Right lobe of liver (tissue), 6 donors: ENCODE data around the gene ICE2. TPM values are rescaled to one million over a fixed set of nuclear protein-coding genes. Genes with fewer than 3 reads are reported as not detected.

Experiments
- ATAC-seq, 4 donors: fragments of 200-7000 bp; cut with Tn5 transposase; one replicate each; pipeline ENCODE4 v1.9.1; 2020; ENCODE audit warnings: mild to moderate bottlenecking in 4 of 4, moderate library complexity in 4 of 4
- DNase-seq, 3 donors: peaks; one replicate each; pipeline ENCODE4 v3.0.0-alpha.2; 2020
- H3K27ac ChIP-seq, 3 donors: fragments of 200-600 bp; one replicate each; pipeline ENCODE4 v1.8.0; 2022
- H3K27me3 ChIP-seq, 2 donors: fragments of 200-600 bp; one replicate each; pipeline ENCODE4 v1.8.0; 2022
- H3K36me3 ChIP-seq, 4 donors: fragments of 200-600 bp; sonication (generic) in 1 of 4; one replicate each; pipeline versions ENCODE4 v1.5.1 to v1.8.0; 2017 to 2022; ENCODE audit warnings: control low read depth in 1 of 4
- H3K4me1 ChIP-seq, 4 donors: fragments of 200-600 bp; sonication (generic) in 1 of 4; one replicate each; pipeline versions ENCODE4 v1.5.1 to v1.8.0; 2017 to 2022; ENCODE audit warnings: control low read depth in 1 of 4
- H3K4me3 ChIP-seq, 3 donors: fragments of 200-600 bp; one replicate each; pipeline ENCODE4 v1.8.0; 2022
- H3K9me3 ChIP-seq, 4 donors: fragments of 200-600 bp; sonication (generic) in 1 of 4; one replicate each; pipeline versions ENCODE4 v1.5.1 to v1.8.0; 2017 to 2022; ENCODE audit warnings: control low read depth in 1 of 4
- CTCF ChIP-seq, 4 donors: fragments of 200-600 bp in 3 of 4; fragments of 450-650 bp in 1 of 4; IDR thresholded peaks; one replicate each; pipeline versions ENCODE4 v1.5.1 to v1.8.0; 2016 to 2022; ENCODE audit warnings: antibody characterized with exemption in 4 of 4, mild to moderate bottlenecking in 2 of 4
- POLR2A ChIP-seq: fragments of 450-650 bp; IDR thresholded peaks from one replicate; pipeline ENCODE4 v1.6.1; 2017; ENCODE audit warnings: antibody characterized with exemption, mild to moderate bottlenecking
- WGBS: methylation state at CpG from one replicate; pipeline ENCODE4 v1.1.6; 2018; ENCODE audit warnings: low coverage, low lambda C conversion rate; ENCODE audit not compliant: insufficient coverage; ENCODE audit errors: missing lambda C conversion rate; 5-methylcytosine and 5-hydroxymethylcytosine counted together
- intact Hi-C, 2 donors: fragments of 100-400 bp; cut with DNase I; formaldehyde crosslinking; loops; one replicate each; pipeline versions ENCODE4 v1.11.2 to v1.14.1; 2022
- total RNA-seq, 6 experiments: library from RNA; depleted of rRNA in 2 of 6; stranded (reverse); fragments of >200 nt in 2 of 6; fragmentation: NEBNext Ultra II Directional in 3 of 6; extraction: Animal tissue kit (Norgen Biotek cat#: 25700) in 3 of 6; gene quantifications; one replicate each; pipeline versions ENCODE4 v1.1.0 to v1.2.4, GENCODE V29; 2016 to 2023
- donor health status: DM: no; HTN: yes; CAD: no.
- donor health status: DM: no; HTN: no; CAD: no.
- donor health status: DM: no; HTN: no; CAD: no.
- donor health status: DM: no; HTN: yes; CAD: no.
- donor health status: DM: no; HTN: yes; CAD: no.

ICE2 gene
- total RNA-seq, 6 experiments from 2014 or later: 13.1 to 31.7 (median 17.6) TPM

DNA sequence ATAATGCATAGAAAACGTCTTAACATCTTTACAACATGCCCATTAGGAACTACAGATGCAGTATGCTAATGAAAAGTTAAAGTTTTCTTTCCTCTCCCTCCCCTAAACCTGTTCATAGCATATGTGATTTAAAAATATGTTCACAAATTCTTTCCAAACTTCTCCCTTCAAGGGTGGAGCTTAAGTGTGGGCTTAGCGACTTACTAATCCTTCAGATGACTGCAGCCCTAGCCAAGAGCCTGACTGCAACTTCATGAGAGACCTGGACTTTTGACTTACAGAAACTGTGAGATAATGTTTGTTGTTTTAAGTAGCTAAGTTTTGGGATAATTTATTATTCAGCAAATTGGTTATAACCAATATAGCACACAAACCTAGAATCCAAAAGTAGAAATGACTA, 59.2 kb downstream of the ICE2 start:
- no peak for TF ChIP-seq CTCF (IDR thresholded peaks at IDR 0.05)
- TF ChIP-seq POLR2A: no peak
- no peak overlapping the region for H3K4me3 ChIP-seq
- peaks cover 0 to 3% (median 0%) of the 10 kb centered on the region in 4 donors for H3K36me3 ChIP-seq
- DNase-seq (no peak), ATAC-seq (no peak)
- no peaks in the 10 kb centered on the region for H3K9me3 ChIP-seq
- WGBS: 94% methylated on average over 2 of the region's 2 CpGs
- peaks cover 0 to 9% (median 0%) of the 10 kb centered on the region in 4 donors for H3K4me1 ChIP-seq
- intact Hi-C loops: no loop called here
- H3K27me3 ChIP-seq: no peaks in the 10 kb centered on the region
- no peak overlapping the region for H3K27ac ChIP-seq

- Histone ChIP-seq H3K9me3 (no peaks in the 10 kb centered on the region), H3K27me3 (no peaks in the 10 kb centered on the region), H3K36me3 (peaks cover 0 to 3% (median 0%) of the 10 kb centered on the region in 4 donors), H3K27ac (no peak overlapping the region), H3K4me3 (no peak overlapping the region), H3K4me1 (peaks cover 0 to 9% (median 0%) of the 10 kb centered on the region in 4 donors)
- DNase-seq (no peak), ATAC-seq (no peak)
- intact Hi-C loops: no loop called here
- 85% methylated on average over 3 of the region's 3 CpGs for WGBS
- TF ChIP-seq CTCF (IDR thresholded peaks at IDR 0.05) (no peak), POLR2A (no peak)
Observed at GRCh38 chr15:60418096-60418495, 60.8 kb downstream of the ICE2 start.

DNA sequence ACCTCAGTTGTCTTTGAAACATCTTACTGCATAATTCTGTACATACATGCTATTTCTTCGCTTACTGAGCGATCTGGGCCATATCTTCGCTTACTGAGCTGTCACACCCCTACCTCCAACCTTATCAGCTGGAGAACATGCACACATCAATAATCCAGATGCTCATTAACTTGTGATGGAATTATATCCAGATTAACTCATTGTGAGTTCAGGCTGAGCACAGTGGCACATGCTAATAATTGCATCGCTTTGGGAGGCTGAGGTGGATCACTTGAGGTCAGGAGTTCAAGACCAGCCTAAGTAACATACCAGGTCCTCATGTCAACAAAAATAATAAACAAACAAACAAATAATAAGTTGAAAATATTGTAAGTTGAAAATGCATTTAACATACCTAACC, 61.8 kb downstream of the ICE2 start:
- Histone ChIP-seq H3K4me3 (no peak overlapping the region), H3K36me3 (peaks cover 0 to 3% (median 0%) of the 10 kb centered on the region in 4 donors), H3K4me1 (peaks cover 0 to 9% (median 0%) of the 10 kb centered on the region in 4 donors), H3K27ac (no peak overlapping the region), H3K9me3 (no peaks in the 10 kb centered on the region), H3K27me3 (no peaks in the 10 kb centered on the region)
- TF ChIP-seq CTCF (IDR thresholded peaks at IDR 0.05): no peak
- TF ChIP-seq POLR2A: no peak
- intact Hi-C loops: no loop called here
- ATAC-seq (no peak), DNase-seq (no peak)
- WGBS: 92% methylated on average over 4 of the region's 4 CpGs

- WGBS: 100% methylated on average over 2 of the region's 3 CpGs
Observed at GRCh38 chr15:60416484-60416883, 62.5 kb downstream of the ICE2 start.

More at GRCh38 chr15:60416484-60416883, 62.5 kb downstream of the ICE2 start:
- no peak overlapping the region for H3K4me3 ChIP-seq
- H3K9me3 ChIP-seq: no peaks in the 10 kb centered on the region
- no peaks in the 10 kb centered on the region for H3K27me3 ChIP-seq
- peaks cover 0 to 9% (median 0%) of the 10 kb centered on the region in 4 donors for H3K4me1 ChIP-seq
- no peaks in the 10 kb centered on the region for H3K36me3 ChIP-seq
- H3K27ac ChIP-seq: no peak overlapping the region
- no peak for DNase-seq
- intact Hi-C loops: no loop called here
- no peak for TF ChIP-seq POLR2A
- TF ChIP-seq CTCF (IDR thresholded peaks at IDR 0.05): no peak
- no peak for ATAC-seq
